Epithelial cell of proximal tubule (primary cell): ENCODE data around the gene NEDD8. TPM values are rescaled to one million over a fixed set of nuclear protein-coding genes. Genes with fewer than 3 reads are reported as not detected.

Experiments
- DNase-seq: peaks from one replicate; pipeline ENCODE4 v3.0.0-alpha.2; 2011; ENCODE audit warnings: low read depth
- H3K4me3 ChIP-seq: 2 replicates; pipeline ENCODE4 v1.5.1; 2011; ENCODE audit warnings: low read depth, mild to moderate bottlenecking, low read length
- total RNA-seq: library from RNA; depleted of rRNA; stranded (reverse); fragments of >200 nt; gene quantifications from 2 replicates; pipeline ENCODE4 v1.2.3, GENCODE V29; 2015
- TF ChIP-seq, protein P1 (sequence below): conservative IDR thresholded peaks from 2 replicates; pipeline ENCODE4 v1.5.1; 2012; ENCODE audit warnings: low read depth, mild to moderate bottlenecking, low read length

NEDD8 gene
- total RNA-seq, 1 donor from 2014 or later: 220 TPM

DNA sequence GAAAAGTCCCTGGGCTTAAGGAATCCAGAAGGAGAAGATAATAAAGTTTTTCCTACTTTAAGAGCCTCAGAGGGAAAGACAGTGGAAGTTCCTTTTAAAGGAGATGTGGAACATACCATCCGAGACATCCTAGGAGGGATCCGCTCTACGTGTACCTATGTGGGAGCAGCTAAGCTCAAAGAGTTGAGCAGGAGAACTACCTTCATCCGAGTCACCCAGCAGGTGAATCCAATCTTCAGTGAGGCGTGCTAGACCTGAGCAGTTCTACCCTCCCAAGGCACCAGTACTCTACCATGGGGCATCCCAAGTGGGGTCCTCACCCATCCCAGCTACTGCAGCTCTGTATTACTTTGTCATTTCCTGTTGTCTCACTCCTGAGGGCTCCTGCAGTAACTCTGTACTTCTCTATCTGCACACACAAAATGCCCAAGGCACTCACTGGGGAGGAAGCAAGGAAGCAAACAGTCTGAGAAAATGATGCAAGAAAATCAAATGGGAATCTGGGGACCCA lies 6.4 kb upstream of the NEDD8 start:
- TF ChIP-seq, protein P1, sequence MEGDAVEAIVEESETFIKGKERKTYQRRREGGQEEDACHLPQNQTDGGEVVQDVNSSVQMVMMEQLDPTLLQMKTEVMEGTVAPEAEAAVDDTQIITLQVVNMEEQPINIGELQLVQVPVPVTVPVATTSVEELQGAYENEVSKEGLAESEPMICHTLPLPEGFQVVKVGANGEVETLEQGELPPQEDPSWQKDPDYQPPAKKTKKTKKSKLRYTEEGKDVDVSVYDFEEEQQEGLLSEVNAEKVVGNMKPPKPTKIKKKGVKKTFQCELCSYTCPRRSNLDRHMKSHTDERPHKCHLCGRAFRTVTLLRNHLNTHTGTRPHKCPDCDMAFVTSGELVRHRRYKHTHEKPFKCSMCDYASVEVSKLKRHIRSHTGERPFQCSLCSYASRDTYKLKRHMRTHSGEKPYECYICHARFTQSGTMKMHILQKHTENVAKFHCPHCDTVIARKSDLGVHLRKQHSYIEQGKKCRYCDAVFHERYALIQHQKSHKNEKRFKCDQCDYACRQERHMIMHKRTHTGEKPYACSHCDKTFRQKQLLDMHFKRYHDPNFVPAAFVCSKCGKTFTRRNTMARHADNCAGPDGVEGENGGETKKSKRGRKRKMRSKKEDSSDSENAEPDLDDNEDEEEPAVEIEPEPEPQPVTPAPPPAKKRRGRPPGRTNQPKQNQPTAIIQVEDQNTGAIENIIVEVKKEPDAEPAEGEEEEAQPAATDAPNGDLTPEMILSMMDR: no peak
- DNase-seq: no peak
- H3K4me3 ChIP-seq: no peak overlapping the region

DNA sequence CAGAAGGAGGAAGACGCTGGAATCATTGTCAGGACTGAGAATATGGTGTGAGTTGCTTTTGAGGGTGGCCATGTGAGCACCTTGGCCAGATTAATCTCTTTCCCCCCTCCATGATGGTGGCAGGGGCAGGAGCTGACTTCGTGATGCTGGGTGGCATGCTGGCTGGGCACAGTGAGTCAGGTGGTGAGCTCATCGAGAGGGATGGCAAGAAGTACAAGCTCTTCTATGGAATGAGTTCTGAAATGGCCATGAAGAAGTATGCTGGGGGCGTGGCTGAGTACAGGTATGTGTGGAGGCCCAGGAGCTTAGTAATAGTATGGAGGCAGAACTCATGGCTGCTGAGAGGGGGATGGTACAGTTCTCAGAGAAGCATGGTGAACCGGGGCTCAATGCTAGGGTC lies 6.0 kb upstream of the NEDD8 start:
- TF ChIP-seq, protein P1: no peak
- H3K4me3 ChIP-seq: no peak overlapping the region
- no peak for DNase-seq

DNA sequence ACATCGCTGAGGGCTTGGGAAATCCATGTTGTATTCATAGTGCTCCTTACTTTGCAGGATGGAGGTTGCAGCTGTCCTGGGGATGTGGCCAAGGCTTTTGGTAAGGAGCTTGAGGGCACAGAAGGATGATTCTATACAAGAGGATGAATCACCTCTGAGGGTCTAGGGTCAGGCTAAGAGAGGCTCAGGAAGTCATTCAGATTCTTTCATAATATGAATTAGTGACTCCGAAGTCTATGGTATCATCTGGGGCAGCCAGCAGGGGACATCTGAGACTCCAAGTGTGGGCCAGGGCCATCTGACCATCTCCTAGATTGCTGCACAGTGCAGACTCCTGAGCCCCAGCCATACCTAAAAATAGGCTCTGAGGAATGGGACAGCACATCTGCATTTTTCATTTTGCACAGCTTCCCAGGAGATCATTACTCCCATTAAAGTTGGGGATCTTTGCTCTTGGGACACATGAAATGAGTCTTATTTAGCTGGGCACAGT lies 5.3 kb upstream of the NEDD8 start:
- TF ChIP-seq, protein P1: no peak
- H3K4me3 ChIP-seq: no peak overlapping the region
- DNase-seq: no peak

DNA sequence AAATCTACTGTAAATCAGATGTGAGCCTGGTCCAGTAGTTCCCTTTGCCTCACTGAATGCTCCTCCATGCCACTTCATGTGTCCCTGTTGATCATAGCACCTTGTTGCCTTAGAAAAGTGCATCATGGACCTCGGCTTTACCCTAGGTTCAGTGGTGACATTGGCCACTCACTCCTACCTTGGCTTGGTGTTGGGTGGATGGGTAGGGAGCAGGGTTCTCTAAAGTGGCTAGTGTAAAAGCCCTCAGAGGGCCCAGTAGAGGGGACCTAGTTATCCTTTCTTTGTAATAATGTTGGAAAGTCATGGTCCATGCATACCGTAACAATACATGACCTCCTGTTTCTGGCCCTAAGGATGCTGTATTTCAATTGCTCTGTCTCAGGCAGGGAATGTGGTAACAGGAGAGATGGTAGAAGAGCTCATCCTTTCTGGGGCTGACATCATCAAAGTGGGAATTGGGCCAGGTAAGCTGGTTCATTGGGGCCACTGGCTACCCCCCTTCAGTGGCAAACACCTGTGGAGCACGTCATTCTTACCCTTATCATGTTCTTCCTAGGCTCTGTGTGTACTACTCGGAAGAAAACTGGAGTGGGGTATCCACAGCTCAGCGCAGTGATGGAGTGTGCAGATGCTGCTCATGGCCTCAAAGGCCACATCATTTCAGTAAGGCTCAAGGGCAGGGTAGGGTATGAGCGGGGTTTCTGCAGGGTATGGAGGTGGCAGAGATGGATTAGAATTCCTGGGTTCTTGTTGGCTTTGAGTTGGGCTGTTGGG lies 4.7 kb upstream of the NEDD8 start:
- DNase-seq: no peak
- TF ChIP-seq, protein P1: no peak
- H3K4me3 ChIP-seq: no peak overlapping the region

DNA sequence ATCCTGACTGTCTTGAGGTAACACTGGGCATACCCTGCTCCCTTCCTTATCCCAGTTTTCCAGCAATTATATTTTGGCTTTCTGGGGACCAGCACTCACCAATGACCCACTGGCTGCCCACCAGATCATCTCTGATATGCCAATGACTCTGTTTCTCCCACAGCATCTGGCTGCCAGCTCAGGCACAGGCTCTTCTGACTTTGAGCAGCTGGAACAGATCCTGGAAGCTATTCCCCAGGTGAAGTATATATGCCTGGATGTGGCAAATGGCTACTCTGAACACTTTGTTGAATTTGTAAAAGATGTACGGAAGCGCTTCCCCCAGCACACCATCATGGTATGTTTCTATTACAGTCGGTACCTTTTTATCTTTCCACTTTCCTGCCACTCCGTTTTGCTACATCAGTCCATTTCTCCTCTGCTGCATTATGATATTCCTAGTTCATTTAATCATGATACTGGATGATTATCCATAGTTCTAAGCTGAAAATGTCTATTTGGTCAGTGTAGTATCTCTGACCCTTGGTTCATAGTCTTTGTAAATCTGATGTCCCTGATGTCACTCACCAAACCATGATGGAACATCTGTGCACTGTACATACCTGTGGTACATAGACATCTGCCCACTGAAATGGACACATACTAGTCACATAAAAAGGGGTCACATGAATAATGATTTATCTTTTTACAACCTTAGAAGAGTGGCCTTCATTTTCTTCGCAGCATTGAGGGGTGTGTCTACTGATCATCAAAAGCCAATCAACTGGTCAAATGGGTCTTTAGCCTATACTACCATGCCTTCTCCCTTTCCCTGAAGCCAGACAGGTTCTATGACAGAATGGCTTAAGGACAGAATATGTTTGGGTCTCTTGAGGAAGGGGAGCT lies 3.9 kb upstream of the NEDD8 start:
- DNase-seq: no peak
- H3K4me3 ChIP-seq: no peak overlapping the region
- TF ChIP-seq, protein P1: no peak

DNA sequence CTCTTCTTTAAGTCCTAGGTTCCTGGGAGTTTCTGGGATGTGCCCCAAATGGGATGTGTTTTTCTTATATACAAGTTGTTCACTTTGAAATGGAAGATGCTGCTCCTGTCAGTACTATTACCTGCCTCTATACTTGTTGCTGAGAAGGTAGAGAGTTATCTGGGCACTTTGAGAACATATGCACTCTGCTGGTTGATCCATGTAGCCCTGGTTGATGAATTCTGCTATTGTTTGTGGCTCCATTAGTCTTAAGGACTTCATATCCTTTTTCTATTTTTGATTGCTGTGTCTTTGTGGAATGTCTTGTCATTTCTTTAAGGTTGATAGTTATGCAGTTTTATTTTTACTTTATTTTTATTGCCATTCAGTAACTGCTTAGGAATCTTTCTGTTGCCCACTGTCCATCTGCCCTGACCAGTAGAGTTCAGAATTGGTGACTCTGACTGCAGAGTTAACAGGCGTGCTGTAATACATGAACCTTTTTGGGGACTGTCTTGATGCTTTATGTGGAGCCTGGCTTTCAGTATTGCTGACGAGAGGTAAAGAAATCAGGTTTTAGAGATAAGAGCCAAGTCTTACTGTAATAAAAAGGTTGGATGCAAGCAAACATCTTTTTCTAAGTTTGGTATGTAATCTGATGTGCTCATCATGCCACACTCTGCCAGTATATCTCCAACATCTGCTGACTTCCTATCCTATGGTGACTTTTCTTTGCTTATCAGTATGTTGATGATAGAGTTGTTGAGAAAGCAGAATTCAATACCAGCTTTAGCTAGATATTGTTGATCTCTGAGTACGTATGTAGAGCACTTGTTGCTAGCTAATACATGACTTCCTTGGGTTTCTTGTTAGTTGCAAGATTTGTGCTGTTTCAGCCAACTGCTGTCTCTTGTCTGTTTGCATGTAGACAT lies 2.2 kb upstream of the NEDD8 start:
- DNase-seq: no peak
- TF ChIP-seq, protein P1: no peak
- no peak overlapping the region for H3K4me3 ChIP-seq
